ENCODE data around the gene PRX.

Gene PRX

DNA sequence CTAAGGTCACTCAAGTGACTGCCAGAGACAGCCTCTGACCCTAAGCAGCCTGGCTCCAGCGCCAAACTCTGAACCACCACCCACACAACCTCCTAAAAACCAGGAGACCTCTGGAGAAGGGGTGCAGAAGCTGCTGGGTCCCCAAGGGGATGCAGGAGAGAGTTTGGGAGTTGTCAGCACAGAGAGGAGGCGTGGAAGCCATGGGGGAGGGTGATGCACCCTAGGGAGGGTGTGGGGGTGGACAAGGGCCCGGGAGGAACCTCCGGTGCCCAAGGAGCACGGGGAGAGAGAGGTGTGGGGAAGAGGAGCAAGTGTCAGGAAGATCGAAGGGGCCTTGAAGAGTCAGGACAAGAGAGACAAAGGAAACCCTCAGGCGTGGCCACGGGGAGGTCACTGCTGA is 21.1 kb downstream of the PRX start:
- DNase-seq (ENCODE audit: low read depth): no peak
- H3K4me3 ChIP-seq (ENCODE audit: low read length): no peak overlapping the region
- TF ChIP-seq, protein P1, sequence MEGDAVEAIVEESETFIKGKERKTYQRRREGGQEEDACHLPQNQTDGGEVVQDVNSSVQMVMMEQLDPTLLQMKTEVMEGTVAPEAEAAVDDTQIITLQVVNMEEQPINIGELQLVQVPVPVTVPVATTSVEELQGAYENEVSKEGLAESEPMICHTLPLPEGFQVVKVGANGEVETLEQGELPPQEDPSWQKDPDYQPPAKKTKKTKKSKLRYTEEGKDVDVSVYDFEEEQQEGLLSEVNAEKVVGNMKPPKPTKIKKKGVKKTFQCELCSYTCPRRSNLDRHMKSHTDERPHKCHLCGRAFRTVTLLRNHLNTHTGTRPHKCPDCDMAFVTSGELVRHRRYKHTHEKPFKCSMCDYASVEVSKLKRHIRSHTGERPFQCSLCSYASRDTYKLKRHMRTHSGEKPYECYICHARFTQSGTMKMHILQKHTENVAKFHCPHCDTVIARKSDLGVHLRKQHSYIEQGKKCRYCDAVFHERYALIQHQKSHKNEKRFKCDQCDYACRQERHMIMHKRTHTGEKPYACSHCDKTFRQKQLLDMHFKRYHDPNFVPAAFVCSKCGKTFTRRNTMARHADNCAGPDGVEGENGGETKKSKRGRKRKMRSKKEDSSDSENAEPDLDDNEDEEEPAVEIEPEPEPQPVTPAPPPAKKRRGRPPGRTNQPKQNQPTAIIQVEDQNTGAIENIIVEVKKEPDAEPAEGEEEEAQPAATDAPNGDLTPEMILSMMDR (conservative IDR thresholded peaks at IDR 0.05; ENCODE audit: low read length): no peak

DNA sequence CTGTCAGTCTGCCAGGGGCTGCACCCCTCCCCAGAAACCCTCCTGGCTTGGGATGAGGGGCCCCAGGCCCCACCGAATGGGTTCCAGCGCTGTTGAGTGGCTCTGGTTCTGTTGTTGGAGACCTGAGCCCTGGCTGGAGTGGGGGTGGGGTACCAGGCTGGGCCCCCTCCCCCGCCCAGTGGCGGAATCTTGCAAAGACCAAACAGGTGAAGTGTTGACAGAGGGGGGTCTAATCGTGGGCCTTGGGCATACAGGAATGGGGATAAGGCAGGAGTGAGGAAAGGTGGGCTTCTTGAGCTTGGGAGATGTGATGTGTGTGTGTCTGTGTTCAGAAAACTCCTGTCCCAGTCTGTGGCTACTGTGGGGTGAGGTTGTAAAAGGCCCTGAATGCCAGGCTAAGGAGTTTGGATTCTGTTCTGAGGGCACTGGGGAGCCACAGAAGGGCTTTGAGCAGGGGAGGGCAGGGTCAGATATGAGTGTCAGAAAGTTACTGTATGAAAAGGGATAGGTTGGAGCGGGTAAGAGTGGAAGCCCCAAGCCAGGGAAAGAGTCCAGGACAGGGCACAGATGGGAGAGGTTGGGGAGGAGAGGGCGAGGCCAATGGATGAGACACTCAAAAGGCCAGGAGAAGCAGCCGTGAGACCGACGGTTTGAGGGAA is 23.0 kb downstream of the PRX start, which contains the start of gene HIPK4:
Gene HIPK4, minus strand, starts transcription at position 98 of the 659 bp plus-strand sequence. CDS start 279 bp downstream, outside the sequence.
- no peak within 1 kb of the TSS for H3K4me3 ChIP-seq (ENCODE audit: low read length)
- TF ChIP-seq, protein P1 (conservative IDR thresholded peaks at IDR 0.05; ENCODE audit: low read length): no peak
- no peak for DNase-seq (ENCODE audit: low read depth)

DNA sequence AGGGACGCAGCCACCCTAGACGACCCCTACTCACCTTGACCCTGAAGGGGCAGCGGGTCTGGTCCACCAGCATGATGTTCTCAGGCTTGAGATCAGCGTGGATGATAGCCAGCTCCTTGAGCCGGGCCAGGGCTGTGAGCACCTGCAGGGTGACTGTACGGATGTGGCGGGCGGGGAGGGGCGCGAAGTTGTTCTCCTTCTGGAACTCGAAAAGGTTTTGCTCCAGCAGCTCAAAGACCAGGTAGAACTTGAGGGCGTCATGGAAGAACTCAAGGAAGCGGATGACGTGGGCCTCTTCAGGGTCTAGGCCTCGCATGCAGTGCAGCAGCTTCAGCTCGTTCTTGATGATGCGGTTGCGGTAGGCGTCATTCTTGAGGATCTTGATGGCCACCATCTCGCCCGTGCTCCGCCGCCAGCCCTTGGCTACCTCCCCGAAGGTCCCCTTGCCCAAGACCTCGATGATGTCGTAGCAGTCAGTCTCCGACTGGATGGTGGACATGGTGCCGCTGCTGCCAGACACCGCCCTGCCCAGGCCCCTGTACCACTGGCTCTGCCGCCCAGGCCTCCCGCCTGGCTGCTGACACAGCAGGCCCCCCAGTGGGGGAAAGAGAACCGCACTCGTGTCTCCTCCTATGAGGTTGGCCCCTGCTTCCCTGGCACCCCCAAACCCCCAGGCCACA is 23.6 kb downstream of the PRX start:
- TF ChIP-seq, protein P1 (conservative IDR thresholded peaks at IDR 0.05; ENCODE audit: low read length): no peak
- H3K4me3 ChIP-seq (ENCODE audit: low read length): no peak overlapping the region
- no peak for DNase-seq (ENCODE audit: low read depth)

DNA sequence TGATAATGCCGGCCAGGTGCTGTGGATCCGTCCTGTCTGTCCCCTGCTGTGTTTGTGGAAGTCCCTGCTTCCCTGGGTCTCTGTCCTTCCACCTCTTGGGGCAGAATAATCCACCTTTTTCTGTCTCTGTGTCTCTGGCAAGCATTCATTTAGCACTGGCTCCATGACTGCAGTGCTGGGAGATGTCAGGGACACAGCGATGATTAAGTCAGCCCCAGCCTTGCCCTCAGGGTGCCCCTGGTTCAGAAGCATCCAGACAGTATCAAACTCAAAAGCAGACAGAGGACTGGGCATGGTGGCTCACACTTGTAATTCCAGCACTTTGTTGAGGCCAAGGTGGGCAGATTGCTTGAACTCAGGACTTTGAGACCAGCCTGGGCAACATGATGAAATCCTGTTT is 24.7 kb downstream of the PRX start:
- no peak for DNase-seq (ENCODE audit: low read depth)
- TF ChIP-seq, protein P1 (conservative IDR thresholded peaks at IDR 0.05; ENCODE audit: low read length): no peak

DNA sequence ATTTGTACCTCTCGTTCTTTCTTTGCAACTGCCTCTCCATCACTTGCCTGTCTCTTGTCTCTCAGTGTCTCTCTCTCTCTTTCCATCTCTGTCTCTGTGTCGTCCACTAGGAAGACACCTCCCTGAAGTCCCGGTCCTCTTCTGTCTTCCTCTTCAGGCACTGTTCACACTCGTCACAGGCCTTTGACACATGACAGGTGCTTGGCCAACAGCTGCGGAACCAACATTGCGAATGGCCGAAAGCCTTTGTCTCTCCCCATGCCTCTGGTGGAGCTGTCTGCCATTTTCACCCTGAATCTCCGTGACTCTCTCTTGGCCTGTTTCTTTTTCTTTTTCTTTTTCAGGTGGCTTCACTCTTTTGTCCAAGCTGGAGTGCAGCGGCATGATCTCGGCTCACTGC is 26.0 kb downstream of the PRX start:
- no peak for DNase-seq (ENCODE audit: low read depth)
- TF ChIP-seq, protein P1 (conservative IDR thresholded peaks at IDR 0.05; ENCODE audit: low read length): no peak
- no peak overlapping the region for H3K4me3 ChIP-seq (ENCODE audit: low read length)

More for the DNA sequence above, 24.7 kb downstream of the PRX start:
- no peak overlapping the region for H3K4me3 ChIP-seq (ENCODE audit: low read length)

DNA sequence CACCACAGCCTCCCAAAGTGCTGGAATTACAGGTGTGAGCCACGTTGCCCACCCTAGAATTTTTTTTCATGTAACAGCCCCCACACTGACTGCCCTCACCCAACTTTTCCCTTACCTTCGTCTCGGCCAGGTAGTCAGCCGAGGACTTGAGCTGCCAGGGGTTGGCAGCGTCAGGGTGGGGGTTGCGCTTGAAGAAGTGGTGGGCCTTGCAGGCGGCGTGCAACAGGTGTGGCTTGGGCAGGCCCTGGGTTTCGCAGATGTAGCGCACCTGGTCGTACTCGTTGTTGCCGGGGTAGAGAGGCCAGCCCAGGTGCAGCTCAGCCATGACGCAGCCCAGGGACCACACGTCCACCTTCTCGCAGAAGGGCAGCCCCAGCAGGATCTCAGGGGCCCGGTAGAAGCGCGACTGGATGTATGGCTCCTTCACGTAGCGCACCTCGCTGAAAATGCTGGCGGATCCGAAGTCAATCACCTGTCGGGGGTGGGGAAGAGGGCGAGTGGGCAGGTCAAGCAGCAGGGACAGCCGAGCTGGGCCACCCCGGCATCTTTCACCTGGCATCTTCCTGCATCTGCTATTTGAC is 29.4 kb downstream of the PRX start:
- TF ChIP-seq, protein P1 (conservative IDR thresholded peaks at IDR 0.05; ENCODE audit: low read length): no peak
- no peak overlapping the region for H3K4me3 ChIP-seq (ENCODE audit: low read length)
- DNase-seq (ENCODE audit: low read depth): no peak

All from AG10803 (cell line).